Measurements from ENCODE around the gene SRD5A3. TPM values are rescaled to one million over a fixed set of nuclear protein-coding genes. Genes with fewer than 3 reads are reported as not detected.
"Not testable (repeated sequence)": the region's sequence is repeated elsewhere in the genome, so short reads cannot be mapped to it uniquely, and the experiment has no call there.

Gene SRD5A3
- total RNA-seq, 2 donors from 2014 or later: 10.9 to 13.5 TPM

DNA sequence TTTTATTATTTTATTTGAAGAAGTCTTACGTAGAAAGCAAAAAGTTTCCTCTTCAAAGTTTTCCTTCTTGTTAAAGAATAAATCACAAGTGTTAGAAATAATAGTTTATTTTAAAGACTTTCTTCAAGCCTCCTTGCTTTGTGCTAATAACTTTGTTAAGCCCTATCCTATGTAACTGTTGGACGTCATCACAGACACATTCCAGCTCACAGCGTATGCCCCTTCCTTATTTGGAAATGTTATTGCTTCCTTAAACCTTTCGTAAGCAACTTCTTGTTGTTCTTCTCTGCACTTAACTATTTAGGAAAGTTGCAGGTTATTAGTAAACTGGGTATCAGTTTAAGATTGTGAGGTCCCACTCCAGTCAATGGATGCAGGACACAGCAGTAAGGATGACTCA, 7.6 kb upstream of the SRD5A3 start:
- DNase-seq (no peak), ATAC-seq (no peak)
- intact Hi-C loops (cut with DNase I): no loop called here

DNA sequence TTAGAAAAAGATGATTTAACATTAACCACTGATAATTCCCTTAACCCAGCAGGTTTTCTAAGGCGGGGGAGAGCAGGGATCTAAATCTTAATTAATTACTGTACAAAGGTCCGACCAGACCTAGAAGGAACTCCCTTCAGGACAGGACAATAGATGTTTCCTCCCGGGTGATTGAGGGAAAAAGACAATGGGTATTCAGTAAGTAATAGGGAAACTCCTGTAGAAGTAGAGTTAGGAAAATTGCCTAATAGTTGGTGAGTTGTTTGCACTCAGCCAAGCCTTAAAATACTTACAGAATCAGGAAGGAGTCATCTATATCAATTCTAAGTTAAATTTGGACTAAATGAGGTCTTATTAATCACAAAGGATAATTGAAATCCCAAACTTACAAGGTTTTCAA, 5.8 kb upstream of the SRD5A3 start:
- DNase-seq: no peak
- no peak for ATAC-seq
- intact Hi-C loops (cut with DNase I): loop anchor here in 1 of 2 donors (10.0 kb wide), 1 partner anchor 515 kb away; the partner anchor contains the start of gene EXOC1

- ATAC-seq (no peak), DNase-seq (no peak)
- intact Hi-C loops (cut with DNase I): loop anchor here in 1 of 2 donors (10.0 kb wide), 1 partner anchor 511 kb away; the partner anchor contains the start of gene EXOC1
These were observed 2.2 kb upstream of the SRD5A3 start for GRCh38 chr4:55343887-55344286.

DNA sequence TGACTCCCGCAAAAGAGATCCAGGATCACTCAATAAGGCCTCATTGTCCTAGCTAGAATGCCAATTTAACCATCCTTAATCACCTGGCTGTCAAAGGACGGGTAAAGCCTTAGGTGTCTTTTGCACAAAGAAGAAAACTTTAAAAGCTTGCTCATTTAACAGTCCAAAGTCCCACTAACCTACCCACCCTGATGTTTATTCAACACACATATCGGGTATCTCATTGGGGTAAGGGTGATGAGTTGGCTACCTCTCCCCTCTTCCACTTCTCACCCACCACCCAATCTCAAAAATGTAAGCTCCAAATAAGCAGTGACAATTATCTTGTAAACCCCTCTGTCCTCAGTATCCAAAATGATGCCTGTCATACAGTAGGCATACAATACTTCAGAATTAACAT, 988 bp upstream of the SRD5A3 start:
- DNase-seq (no peak), ATAC-seq (no peak)
- intact Hi-C loops (cut with DNase I): loop anchor here (5.0 to 10.0 kb wide), 4 partner anchors 52 to 510 kb away; partner anchors contain the start of genes CLOCK (in 1 of the 2), EXOC1 (in 1 of the 2) and TMEM165 (in 1 of the 2)

GRCh38 chr4:55346851-55347255, 811 bp downstream of the SRD5A3 start:
- intact Hi-C loops (cut with DNase I): loop anchor here (5.0 to 10.0 kb wide), 4 partner anchors 50 to 508 kb away; partner anchors contain the start of genes CLOCK (in 1 of the 2), EXOC1 (in 1 of the 2) and TMEM165 (in 1 of the 2)
- ATAC-seq: no peak
- DNase-seq: no peak

GRCh38 chr4:55347610-55348228, 1.7 kb downstream of the SRD5A3 start:
- DNase-seq: no peak
- intact Hi-C loops (cut with DNase I): loop anchor here (5.0 to 10.0 kb wide), 4 partner anchors 50 to 507 kb away; partner anchors contain the start of genes CLOCK (in 1 of the 2), EXOC1 (in 1 of the 2) and TMEM165 (in 1 of the 2)
- ATAC-seq: no peak

DNA sequence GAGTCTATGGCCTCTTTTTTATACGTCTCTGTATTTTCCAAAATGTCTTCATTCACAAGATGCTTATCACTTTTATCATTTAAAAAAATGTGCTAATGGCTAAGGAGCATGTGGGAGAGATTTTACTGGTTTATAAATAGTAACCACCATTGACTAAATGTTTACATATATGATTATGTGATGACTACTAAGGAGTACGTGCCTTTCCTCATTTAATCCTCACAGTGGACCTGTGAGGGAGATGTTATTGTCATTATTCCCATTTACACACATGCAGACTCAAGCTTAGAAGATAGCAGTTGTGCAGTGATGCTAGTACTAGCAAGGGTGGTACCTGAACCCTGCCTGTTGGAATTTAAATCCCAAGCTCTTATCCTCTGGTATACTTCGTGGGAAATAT, 2.4 kb downstream of the SRD5A3 start:
- intact Hi-C loops (cut with DNase I): loop anchor here (5.0 to 10.0 kb wide), 4 partner anchors 49 to 506 kb away; partner anchors contain the start of genes CLOCK (in 1 of the 2), EXOC1 (in 1 of the 2) and TMEM165 (in 1 of the 2)
- ATAC-seq: no peak
- DNase-seq: no peak

- ATAC-seq; DNase-seq; intact Hi-C loops (cut with DNase I): not testable (repeated sequence)
These were observed 4.8 kb downstream of the SRD5A3 start for GRCh38 chr4:55350870-55351269.

DNA sequence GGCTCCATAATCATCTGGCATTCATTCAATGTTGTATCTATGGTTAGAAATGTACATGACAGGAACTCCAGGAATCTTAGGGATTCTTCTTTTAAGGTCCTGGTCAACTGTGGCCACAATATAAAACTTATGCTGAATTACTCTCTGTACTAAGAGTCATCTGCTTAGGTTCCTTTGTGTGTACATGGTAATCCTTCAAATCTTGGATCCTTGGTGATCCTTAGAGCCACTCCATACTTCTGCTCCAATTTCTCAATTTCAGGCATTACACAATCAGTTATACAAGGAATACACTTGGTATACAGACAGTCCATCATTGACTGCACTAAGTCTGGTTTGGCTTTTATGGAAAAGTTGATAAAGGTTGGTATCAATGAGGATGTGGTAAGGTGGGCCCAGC, 5.8 kb downstream of the SRD5A3 start:
- intact Hi-C loops (cut with DNase I): no loop called here
- DNase-seq (no peak), ATAC-seq (peak in 1 of 2 donors; percentile 51)

- ATAC-seq: no peak
- intact Hi-C loops (cut with DNase I): no loop called here
- DNase-seq: no peak
These were observed 6.7 kb downstream of the SRD5A3 start for GRCh38 chr4:55352726-55353125.

DNA sequence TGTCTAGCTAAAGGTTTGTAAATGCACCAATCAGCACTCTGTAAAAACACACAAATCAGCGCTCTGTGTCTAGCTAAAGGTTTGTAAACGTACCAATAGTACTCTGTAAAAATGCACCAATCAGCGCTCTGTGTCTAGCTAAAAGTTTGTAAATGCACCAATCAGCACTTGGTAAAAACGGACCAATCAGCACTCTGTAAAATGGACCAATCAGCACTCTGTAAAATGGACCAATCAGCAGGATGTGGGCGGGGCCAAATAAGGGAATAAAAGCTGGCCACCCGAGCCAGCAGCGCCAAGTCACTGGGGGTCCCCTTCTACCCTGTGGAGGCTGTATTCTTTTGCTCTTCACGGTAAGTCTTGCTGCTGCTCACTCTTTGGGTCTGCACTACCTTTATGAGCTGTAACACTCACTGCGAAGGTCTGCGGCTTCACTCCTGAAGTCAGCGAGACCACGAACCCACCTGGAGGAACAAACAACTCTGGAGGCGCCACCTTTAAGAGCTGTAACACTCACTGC, 7.2 kb downstream of the SRD5A3 start:
- intact Hi-C loops (cut with DNase I); DNase-seq; ATAC-seq: not testable (repeated sequence)

GRCh38 chr4:55354648-55355047, 8.6 kb downstream of the SRD5A3 start:
- intact Hi-C loops (cut with DNase I): no loop called here
- DNase-seq (no peak), ATAC-seq (no peak)

DNA sequence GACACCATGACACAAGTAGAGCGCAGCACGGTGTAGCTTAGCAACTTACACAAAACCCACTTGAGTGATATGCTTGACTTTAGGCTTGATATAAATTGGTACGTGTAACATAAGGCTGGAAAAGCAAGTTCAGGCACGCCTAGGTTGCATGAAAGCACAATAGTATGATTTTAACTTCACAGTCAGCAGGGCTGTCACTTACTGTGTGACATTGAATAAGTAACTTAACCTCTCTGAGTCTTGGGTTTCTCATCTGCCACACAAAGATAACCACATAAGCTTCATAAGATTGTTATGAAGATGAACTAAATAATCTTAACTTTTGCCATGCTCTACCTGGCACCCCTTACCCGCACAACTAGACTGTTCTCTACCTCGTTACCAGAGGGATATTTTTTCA, 9.5 kb downstream of the SRD5A3 start:
- no peak for ATAC-seq
- intact Hi-C loops (cut with DNase I): no loop called here
- DNase-seq: no peak

GRCh38 chr4:55356991-55357461, 11.0 kb downstream of the SRD5A3 start:
- intact Hi-C loops (cut with DNase I): no loop called here
- no peak for ATAC-seq
- DNase-seq: no peak

DNA sequence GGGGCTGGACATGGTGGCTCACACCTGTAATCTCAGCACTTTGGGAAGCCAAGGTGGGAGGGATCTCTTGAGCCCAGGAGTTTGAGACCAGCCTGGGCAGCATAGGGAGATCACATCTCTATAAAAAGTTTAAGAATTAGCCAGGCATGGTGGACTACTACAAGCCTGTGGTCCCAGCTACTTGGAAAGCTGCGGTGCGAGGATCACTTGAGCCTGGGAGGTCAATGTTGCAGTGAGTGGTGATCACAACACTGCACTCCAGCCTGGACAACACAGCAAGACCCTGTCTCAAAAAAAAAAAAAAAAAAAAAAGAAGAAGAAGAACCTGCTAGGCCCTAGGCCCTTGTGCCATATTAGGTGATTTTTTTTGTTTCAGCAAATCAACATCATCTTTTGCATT, 12.2 kb downstream of the SRD5A3 start:
- ATAC-seq (no peak), DNase-seq (no peak)
- intact Hi-C loops (cut with DNase I): no loop called here

DNA sequence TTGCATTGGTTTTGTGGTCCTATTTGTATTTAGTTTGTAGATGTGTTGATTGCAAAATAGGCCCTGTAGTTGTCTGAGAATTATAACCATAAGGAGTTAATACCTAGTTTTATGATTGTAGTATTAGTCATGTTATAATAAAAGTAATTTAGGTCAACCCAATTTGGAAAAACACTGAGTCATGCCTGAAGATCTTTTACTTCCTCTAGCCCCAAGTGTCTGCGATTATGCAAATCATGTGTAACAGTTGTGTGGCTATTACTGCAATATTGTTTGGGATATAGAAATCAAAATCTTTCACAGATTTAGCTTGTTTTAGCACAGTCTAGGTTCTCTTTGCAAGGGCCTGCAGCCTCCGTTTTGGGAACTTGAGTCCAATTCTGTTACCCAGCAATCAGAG, 12.6 kb downstream of the SRD5A3 start:
- DNase-seq (no peak), ATAC-seq (peak; percentile 64 to 92)
- intact Hi-C loops (cut with DNase I): no loop called here

DNA sequence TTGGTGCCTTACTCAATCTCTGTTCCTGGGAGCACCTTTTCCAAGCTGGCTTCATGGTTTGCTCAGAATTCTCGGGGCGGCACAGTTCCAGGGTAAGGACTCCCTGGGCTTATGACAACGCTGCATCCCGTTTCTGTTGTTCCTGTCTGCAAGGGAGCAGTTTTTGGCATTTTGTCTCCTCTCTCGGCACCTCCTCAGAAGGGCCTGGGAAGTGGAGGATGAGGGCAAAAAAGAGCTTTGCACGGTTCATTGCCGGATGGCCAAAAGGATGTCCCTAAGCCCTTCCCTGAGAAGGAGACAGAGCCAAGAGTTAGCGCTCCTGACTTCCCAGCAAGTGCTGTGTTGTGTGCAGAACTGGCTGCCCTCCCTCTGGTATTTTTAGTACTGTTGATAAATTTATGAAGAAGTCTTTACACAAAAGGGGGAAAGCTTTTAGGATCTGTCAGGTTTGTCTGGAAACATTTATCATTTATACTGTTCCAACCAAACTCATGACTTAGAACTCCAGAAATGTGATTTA, 13.4 kb downstream of the SRD5A3 start:
- ATAC-seq (peak; percentile 70 to 76), DNase-seq (no peak)
- intact Hi-C loops (cut with DNase I): no loop called here

DNA sequence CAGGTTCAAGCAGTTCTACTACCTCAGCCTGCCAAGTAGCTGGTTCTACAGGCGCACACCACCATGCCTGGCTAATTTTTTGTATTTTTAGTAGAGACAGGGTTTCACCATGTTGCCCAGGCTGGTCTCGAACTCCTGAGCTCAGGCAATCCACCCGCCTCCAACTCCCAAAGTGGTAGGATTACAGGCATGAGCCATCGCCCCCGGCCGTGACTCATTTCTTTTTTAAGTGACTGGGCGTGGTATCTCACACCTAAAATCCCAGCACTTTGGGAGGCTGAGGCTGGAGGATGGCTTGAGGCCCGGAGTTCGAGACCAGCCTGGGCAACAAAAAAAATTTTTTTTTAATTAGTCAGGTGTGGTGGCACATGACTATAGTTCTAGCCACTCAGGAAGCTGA, 16.9 kb downstream of the SRD5A3 start:
- ATAC-seq; DNase-seq; intact Hi-C loops (cut with DNase I): not testable (repeated sequence)

DNA sequence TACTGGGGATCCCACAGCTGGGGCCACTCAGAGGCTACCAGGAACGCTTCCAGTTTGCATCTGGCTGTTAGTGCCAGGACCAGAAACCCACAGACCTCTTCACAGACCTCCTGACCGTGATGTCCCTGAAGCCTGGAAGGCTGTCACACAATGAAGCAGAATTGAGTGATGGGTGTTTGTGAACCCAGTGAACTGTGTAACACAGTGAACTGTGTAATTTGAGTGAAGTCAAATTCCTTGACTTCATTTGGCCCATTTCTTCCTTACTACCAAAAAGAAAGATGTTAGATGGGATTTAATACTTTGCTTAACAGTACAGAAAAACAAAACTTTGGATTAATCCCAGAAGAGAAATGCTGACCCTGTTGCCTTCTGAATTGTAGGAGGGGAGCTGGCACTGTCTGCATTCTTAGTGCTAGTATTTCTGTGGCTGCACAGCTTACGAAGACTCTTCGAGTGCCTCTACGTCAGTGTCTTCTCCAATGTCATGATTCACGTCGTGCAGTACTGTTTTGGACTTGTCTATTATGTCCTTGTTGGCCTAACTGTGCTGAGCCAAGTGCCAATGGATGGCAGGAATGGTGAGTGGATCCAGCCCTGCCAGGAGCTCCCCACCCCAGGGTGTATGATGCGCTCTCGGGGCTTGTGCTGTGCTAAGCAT, 17.8 kb downstream of the SRD5A3 start:
- intact Hi-C loops (cut with DNase I): no loop called here
- no peak for ATAC-seq

More for the DNA sequence above, 17.8 kb downstream of the SRD5A3 start:
- DNase-seq: no peak
